CD4-positive, alpha-beta memory T cell (primary cell): ENCODE results near the gene MB21D2. TPM values are rescaled to one million over a fixed set of nuclear protein-coding genes. Genes with fewer than 3 reads are reported as not detected.

Experiments
- CTCF ChIA-PET: fragments of 350-600 bp; sonication (Branson Sonifier 250); formaldehyde crosslinking; loops from one replicate; lab custom pipeline; 2021; ENCODE audit warnings: inconsistent platforms; ENCODE audit not compliant: partially characterized antibody; lab: Charles Lee
- POLR2A ChIA-PET: fragments of 350-600 bp; sonication (Branson Sonifier 250); formaldehyde crosslinking; loops from one replicate; lab custom pipeline; 2021; ENCODE audit not compliant: partially characterized antibody; lab: Charles Lee
- DNase-seq, 5 donors: peaks; one replicate each; pipeline versions ENCODE4 v3.0.0 to v3.0.0-alpha.2; 2020 to 2022; ENCODE audit warnings: mixed read lengths in 1 of 5
- H3K27ac ChIP-seq: one replicate; pipeline ENCODE4 v1.7.0; 2013; ENCODE audit warnings: low read depth, low read length
- H3K27me3 ChIP-seq: 2 replicates; pipeline ENCODE4 v1.7.0; 2013; ENCODE audit warnings: mild to moderate bottlenecking, low read length, moderate library complexity; ENCODE audit not compliant: insufficient read depth
- H3K36me3 ChIP-seq: 2 replicates; pipeline ENCODE4 v1.7.0; 2013; ENCODE audit warnings: mild to moderate bottlenecking, low read length, moderate library complexity; ENCODE audit not compliant: insufficient read depth
- H3K4me1 ChIP-seq: 2 replicates; pipeline ENCODE4 v1.7.0; 2013; ENCODE audit warnings: mild to moderate bottlenecking, low read length, moderate library complexity; ENCODE audit not compliant: insufficient read depth
- H3K4me3 ChIP-seq, 2 donors: one replicate each; pipeline ENCODE4 v1.7.0; 2013; ENCODE audit warnings: low read length in 2 of 2, mild to moderate bottlenecking in 1 of 2
- H3K9me3 ChIP-seq, 2 donors: one replicate each; pipeline ENCODE4 v1.7.0; 2013; ENCODE audit warnings: low read length in 2 of 2, control low read depth in 1 of 2; ENCODE audit not compliant: control insufficient read depth in 1 of 2
- H3K27ac Mint-ChIP-seq, 7 donors: one replicate each; pipeline ENCODE4 v1.8.0; 2020 to 2021; ENCODE audit warnings: mixed read lengths in 7 of 7, mild to moderate bottlenecking in 6 of 7, inconsistent platforms in 3 of 7, moderate library complexity in 3 of 7
- H3K27me3 Mint-ChIP-seq, 2 donors: one replicate each; pipeline ENCODE4 v1.8.0; 2020 to 2021; ENCODE audit warnings: mixed read lengths in 2 of 2
- H3K36me3 Mint-ChIP-seq, 2 donors: one replicate each; pipeline ENCODE4 v1.8.0; 2020 to 2021; ENCODE audit warnings: mixed read lengths in 2 of 2, inconsistent platforms in 1 of 2, mild to moderate bottlenecking in 1 of 2
- H3K4me1 Mint-ChIP-seq, 4 donors: one replicate each; pipeline ENCODE4 v1.8.0; 2020 to 2021; ENCODE audit warnings: mixed read lengths in 4 of 4, mild to moderate bottlenecking in 1 of 4
- H3K4me3 Mint-ChIP-seq, 8 donors: one replicate each; pipeline ENCODE4 v1.8.0; 2020 to 2021; ENCODE audit warnings: mixed read lengths in 8 of 8, mild to moderate bottlenecking in 7 of 8, moderate library complexity in 6 of 8, inconsistent platforms in 3 of 8
- H3K9me3 Mint-ChIP-seq, 8 donors: one replicate each; pipeline ENCODE4 v1.8.0; 2020 to 2021; ENCODE audit warnings: mixed read lengths in 8 of 8, mild to moderate bottlenecking in 5 of 8, inconsistent platforms in 3 of 8, moderate library complexity in 1 of 8
- intact Hi-C: fragments of 100-400 bp; cut with micrococcal nuclease; formaldehyde crosslinking; loops from one replicate; pipeline ENCODE4 v1.15.1; 2023
- polyA plus RNA-seq, 2 donors: library from polyadenylated mRNA; unstranded; fragments of 300-500 nt; fragmentation: Illumina TruSeq; gene quantifications; one replicate each; pipeline ENCODE4 v1.2.3, GENCODE V29; 2021
- total RNA-seq, 2 experiments: library from RNA; stranded (reverse); gene quantifications; one replicate each; pipeline ENCODE4 v1.2.3, GENCODE V29; 2021

Gene MB21D2
- total and polyA plus RNA-seq, 4 experiments from 2014 or later = 3.4 to 17.1 (median 6.1) TPM

DNA sequence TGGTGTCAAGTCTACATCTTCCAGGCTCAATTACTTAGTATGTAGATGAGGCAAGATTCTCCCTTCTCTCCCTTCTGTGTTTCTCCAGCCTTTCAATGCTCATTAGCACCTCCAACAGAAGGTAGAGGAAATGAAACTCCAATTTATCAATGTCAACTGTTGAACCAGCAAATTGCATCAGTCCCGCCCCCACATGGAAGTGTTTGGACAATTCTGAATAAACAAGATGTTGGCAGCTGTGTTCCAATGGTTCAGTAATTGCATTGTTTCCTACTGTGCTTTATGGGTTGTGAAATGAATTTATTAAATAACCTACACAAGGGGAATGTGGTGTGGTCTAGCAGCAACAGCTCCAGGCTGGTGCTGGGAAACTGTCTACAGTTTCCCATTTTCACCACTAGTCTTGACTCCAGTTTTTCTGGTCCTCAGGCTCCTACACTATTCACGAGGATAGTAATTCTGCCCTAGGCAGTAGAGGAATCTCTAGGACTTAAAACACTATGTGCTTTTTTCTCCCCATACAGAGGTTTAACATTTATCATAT is 91.9 kb downstream of the MB21D2 start:
- Mint-ChIP-seq H3K27me3 (no peaks in the 10 kb centered on the region), H3K27ac (no peak overlapping the region), H3K36me3 (no peaks in the 10 kb centered on the region), H3K9me3 (peaks cover 0 to 4% (median 0%) of the 10 kb centered on the region in 8 donors), H3K4me1 (peaks cover 2 to 22% (median 13%) of the 10 kb centered on the region in 4 donors), H3K4me3 (no peak overlapping the region)
- DNase-seq = no peak
- no peaks in the 10 kb centered on the region for H3K4me1 ChIP-seq
- H3K4me3 ChIP-seq = no peak overlapping the region
- no peaks in the 10 kb centered on the region for H3K36me3 ChIP-seq
- no peaks in the 10 kb centered on the region for H3K27me3 ChIP-seq
- no peaks in the 10 kb centered on the region for H3K9me3 ChIP-seq
- intact Hi-C loops = no loop called here
- POLR2A ChIA-PET = no interaction called here
- H3K27ac ChIP-seq = no peak overlapping the region
- CTCF ChIA-PET = interaction anchor here (1.0 to 1.2 kb wide), 2 partner anchors 9 to 216 kb away, joined by 4 to 5 read pairs; no protein-coding TSS in a partner anchor

GRCh38 chr3:192825216-192825615 is 92.4 kb downstream of the MB21D2 start:
- intact Hi-C loops = no loop called here
- ChIA-PET POLR2A (no interaction called here), CTCF (interaction anchor here (0.9 to 1.2 kb wide), 3 partner anchors 8 to 216 kb away, joined by 3 to 5 read pairs (median 4); no protein-coding TSS in a partner anchor)
- Histone ChIP-seq H3K27me3 (no peaks in the 10 kb centered on the region), H3K4me3 (no peak overlapping the region), H3K4me1 (no peaks in the 10 kb centered on the region), H3K9me3 (no peaks in the 10 kb centered on the region), H3K27ac (no peak overlapping the region), H3K36me3 (no peaks in the 10 kb centered on the region)
- peaks cover 2 to 27% (median 15%) of the 10 kb centered on the region in 4 donors for H3K4me1 Mint-ChIP-seq
- DNase-seq = no peak
- no peaks in the 10 kb centered on the region for H3K36me3 Mint-ChIP-seq
- no peak overlapping the region for H3K4me3 Mint-ChIP-seq
- H3K9me3 Mint-ChIP-seq = peaks cover 0 to 4% (median 0%) of the 10 kb centered on the region in 8 donors
- H3K27me3 Mint-ChIP-seq = no peaks in the 10 kb centered on the region
- H3K27ac Mint-ChIP-seq = no peak overlapping the region

GRCh38 chr3:192824313-192824712 is 93.3 kb downstream of the MB21D2 start:
- no peak for DNase-seq
- H3K4me1 Mint-ChIP-seq = peaks cover 2 to 34% (median 24%) of the 10 kb centered on the region in 4 donors
- no peaks in the 10 kb centered on the region for H3K36me3 Mint-ChIP-seq
- peaks cover 0 to 4% (median 0%) of the 10 kb centered on the region in 8 donors for H3K9me3 Mint-ChIP-seq
- H3K4me3 ChIP-seq = no peak overlapping the region
- H3K4me3 Mint-ChIP-seq = no peak overlapping the region
- H3K27me3 Mint-ChIP-seq = no peaks in the 10 kb centered on the region
- no peaks in the 10 kb centered on the region for H3K9me3 ChIP-seq
- no peaks in the 10 kb centered on the region for H3K27me3 ChIP-seq
- H3K27ac ChIP-seq = no peak overlapping the region
- no peaks in the 10 kb centered on the region for H3K36me3 ChIP-seq
- ChIA-PET CTCF (interaction anchor here (1.5 kb wide), 1 partner anchor 217 kb away, joined by 6 read pairs; no protein-coding TSS in a partner anchor), POLR2A (no interaction called here)
- intact Hi-C loops = no loop called here
- peak overlapping the region in 1 of 7 donors; percentile 37 for H3K27ac Mint-ChIP-seq
- H3K4me1 ChIP-seq = peaks cover 7% of the 10 kb centered on the region

- Histone ChIP-seq H3K4me3 (no peak overlapping the region), H3K27ac (no peak overlapping the region), H3K4me1 (peaks cover 21% of the 10 kb centered on the region), H3K27me3 (no peaks in the 10 kb centered on the region), H3K36me3 (no peaks in the 10 kb centered on the region), H3K9me3 (no peaks in the 10 kb centered on the region)
- Mint-ChIP-seq H3K36me3 (no peaks in the 10 kb centered on the region), H3K27ac (peak overlapping the region in 4 of 7 donors; percentile 2 to 72 (median 12)), H3K9me3 (peaks cover 0 to 2% (median 0%) of the 10 kb centered on the region in 8 donors), H3K4me1 (peaks cover 2 to 58% (median 40%) of the 10 kb centered on the region in 4 donors), H3K27me3 (no peaks in the 10 kb centered on the region), H3K4me3 (no peak overlapping the region)
- POLR2A ChIA-PET = no interaction called here
- no peak for DNase-seq
- CTCF ChIA-PET = interaction anchor here (0.9 to 2.3 kb wide), 3 partner anchors 203 to 221 kb away, joined by 3 to 8 read pairs (median 4); no protein-coding TSS in a partner anchor
- intact Hi-C loops = no loop called here
Observed at GRCh38 chr3:192821161-192821560, 96.5 kb downstream of the MB21D2 start.

DNA sequence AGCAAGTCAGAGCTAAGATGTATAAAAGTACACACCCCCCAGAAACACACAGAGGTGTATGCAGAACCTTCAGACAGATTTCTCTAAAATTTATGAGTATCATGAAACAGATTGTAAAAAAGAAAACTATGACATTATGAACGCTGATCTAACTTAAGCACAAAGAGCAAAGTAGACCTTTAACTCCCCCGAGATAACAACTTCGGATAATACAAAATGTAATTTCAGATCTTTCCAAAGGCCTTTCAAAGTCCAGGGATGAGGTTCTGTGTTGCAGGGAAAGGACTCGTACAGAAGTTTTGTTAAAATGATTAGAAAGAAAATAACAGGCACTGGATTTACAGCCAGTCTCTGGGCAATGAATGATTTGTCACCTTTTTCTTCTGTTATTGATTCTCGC is 97.5 kb downstream of the MB21D2 start:
- Mint-ChIP-seq H3K27me3 (no peaks in the 10 kb centered on the region), H3K4me3 (no peak overlapping the region), H3K9me3 (peaks cover 0 to 2% (median 0%) of the 10 kb centered on the region in 8 donors), H3K4me1 (peaks cover 2 to 60% (median 37%) of the 10 kb centered on the region in 4 donors), H3K36me3 (no peaks in the 10 kb centered on the region), H3K27ac (peak overlapping the region in 4 of 7 donors; percentile 50 to 79 (median 64))
- POLR2A ChIA-PET = no interaction called here
- no peak for DNase-seq
- Histone ChIP-seq H3K27me3 (no peaks in the 10 kb centered on the region), H3K36me3 (no peaks in the 10 kb centered on the region), H3K4me1 (peaks cover 21% of the 10 kb centered on the region), H3K9me3 (no peaks in the 10 kb centered on the region), H3K4me3 (no peak overlapping the region), H3K27ac (no peak overlapping the region)
- intact Hi-C loops = no loop called here
- CTCF ChIA-PET = interaction anchor here (0.9 to 2.3 kb wide), 4 partner anchors 16 to 222 kb away, joined by 3 to 10 read pairs (median 6); no protein-coding TSS in a partner anchor

- intact Hi-C loops = loop anchor here (5.0 to 10.0 kb wide), 2 partner anchors 73 to 1496 kb away; no protein-coding TSS in a partner anchor
- H3K4me3 ChIP-seq = no peak overlapping the region
- CTCF ChIA-PET = interaction anchor here (1.2 to 1.4 kb wide), 2 partner anchors 17 to 222 kb away, joined by 4 to 10 read pairs; no protein-coding TSS in a partner anchor
- no peaks in the 10 kb centered on the region for H3K36me3 ChIP-seq
- H3K27me3 ChIP-seq = no peaks in the 10 kb centered on the region
- peak overlapping the region; percentile 4 to 79 (median 48) for H3K27ac Mint-ChIP-seq
- H3K4me1 Mint-ChIP-seq = peaks cover 2 to 60% (median 36%) of the 10 kb centered on the region in 4 donors
- no peaks in the 10 kb centered on the region for H3K9me3 ChIP-seq
- DNase-seq = peak in 3 of 5 donors; percentile 15 to 79 (median 26)
- H3K4me1 ChIP-seq = peaks cover 21% of the 10 kb centered on the region
- no peak overlapping the region for H3K27ac ChIP-seq
- H3K4me3 Mint-ChIP-seq = peak overlapping the region in 3 of 8 donors; percentile 0 to 8 (median 6)
- H3K27me3 Mint-ChIP-seq = no peaks in the 10 kb centered on the region
- no peaks in the 10 kb centered on the region for H3K36me3 Mint-ChIP-seq
- POLR2A ChIA-PET = no interaction called here
- peaks cover 0 to 2% (median 0%) of the 10 kb centered on the region in 8 donors for H3K9me3 Mint-ChIP-seq
Observed at GRCh38 chr3:192819001-192819569, 98.6 kb downstream of the MB21D2 start.

DNA sequence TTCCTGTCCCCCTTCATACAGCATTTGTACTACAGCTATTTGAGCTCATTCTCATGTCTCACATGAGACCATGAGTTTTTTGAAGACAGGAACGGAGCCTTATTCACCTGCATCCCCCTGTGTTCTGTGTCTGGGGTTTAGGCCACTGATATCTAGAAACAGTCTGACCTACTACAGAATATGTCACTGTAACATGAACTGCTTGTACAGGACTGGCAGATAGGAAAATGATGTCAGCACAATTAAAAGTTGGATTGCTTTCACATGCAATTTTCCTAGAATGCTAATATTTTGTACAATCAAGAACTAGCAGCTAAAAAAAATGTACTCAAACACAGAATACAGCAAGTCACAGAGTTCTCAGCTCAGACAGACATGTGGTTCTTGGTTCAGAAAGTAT is 99.5 kb downstream of the MB21D2 start:
- no peak for DNase-seq
- intact Hi-C loops = loop anchor here (5.0 to 10.0 kb wide), 2 partner anchors 74 to 1497 kb away; no protein-coding TSS in a partner anchor
- H3K27me3 ChIP-seq = no peaks in the 10 kb centered on the region
- ChIA-PET POLR2A (no interaction called here), CTCF (interaction anchor here (1.1 to 4.4 kb wide), 10 partner anchors 9 to 755 kb away, joined by 3 to 112 read pairs (median 7); partner anchors contain the start of gene MB21D2)
- H3K4me3 Mint-ChIP-seq = no peak overlapping the region
- H3K4me3 ChIP-seq = no peak overlapping the region
- no peak overlapping the region for H3K27ac ChIP-seq
- H3K36me3 Mint-ChIP-seq = no peaks in the 10 kb centered on the region
- no peaks in the 10 kb centered on the region for H3K9me3 ChIP-seq
- peaks cover 0 to 2% (median 0%) of the 10 kb centered on the region in 8 donors for H3K9me3 Mint-ChIP-seq
- H3K4me1 ChIP-seq = peaks cover 21% of the 10 kb centered on the region
- H3K36me3 ChIP-seq = no peaks in the 10 kb centered on the region
- peaks cover 2 to 63% (median 36%) of the 10 kb centered on the region in 4 donors for H3K4me1 Mint-ChIP-seq
- H3K27ac Mint-ChIP-seq = peak overlapping the region in 6 of 7 donors; percentile 9 to 72 (median 44)
- H3K27me3 Mint-ChIP-seq = no peaks in the 10 kb centered on the region
